ENCODE results near the gene MTHFD2L. TPM values are rescaled to one million over a fixed set of nuclear protein-coding genes. Genes with fewer than 3 reads are reported as not detected.

MTHFD2L gene
- total and polyA plus RNA-seq, 2 donors (not counting 3 experiments of a cell fraction or from before 2014, with no cell fraction given), result 6.9 to 15.2 TPM

GRCh38 chr4:74111990-74112389, 45.9 kb upstream of the MTHFD2L start:
- Histone ChIP-seq H3K79me2 (ENCODE audit: control insufficient read depth, insufficient read depth, low read length) (no peaks in the 10 kb centered on the region), H3K9me1 (replicated peaks; ENCODE audit: control insufficient read depth, extremely low read depth, insufficient read depth, low read length) (no peaks in the 10 kb centered on the region), H3K36me3 (ENCODE audit: control insufficient read depth in 2 of 2, extremely low read depth in 1 of 2, insufficient read depth in 2 of 2, low read length in 2 of 2) (no peaks in the 10 kb centered on the region), H2AFZ (ENCODE audit: low read depth, low read length) (peak overlapping the region; percentile 28), H3K9ac (replicated peaks; ENCODE audit: extremely low read depth, insufficient read depth, low read length) (no peak overlapping the region), H3K27ac (ENCODE audit: insufficient read depth, low read depth, low read length) (peak overlapping the region; percentile 92), H3K4me2 (ENCODE audit: insufficient read depth, low read length) (no peak overlapping the region), H4K20me1 (replicated peaks; ENCODE audit: control insufficient read depth, extremely low read depth, insufficient read depth, low read length) (no peaks in the 10 kb centered on the region), H3K4me3 (replicated peaks in 1 of 3; ENCODE audit: insufficient read depth in 1 of 3, low read depth in 1 of 3, low read length in 3 of 3) (no peak overlapping the region), H3K27me3 (ENCODE audit: control insufficient read depth in 2 of 2, insufficient read depth in 2 of 2, low read length in 2 of 2) (no peaks in the 10 kb centered on the region), H3K4me1 (ENCODE audit: control insufficient read depth, extremely low read depth, insufficient read depth, low read length) (peaks cover 55% of the 10 kb centered on the region), H3K9me3 (replicated peaks; ENCODE audit: control insufficient read depth, insufficient read depth, low read length) (no peaks in the 10 kb centered on the region)
- dilution Hi-C loops (cut with MboI; ENCODE audit: extremely low pct_ligation_motif_present, low sequenced_read_pairs) (no loop called here), intact Hi-C loops (cut with micrococcal nuclease) (no loop called here)
- BruUV-seq (replicated peaks), result no TSS peak
- FAIRE-seq (no peak), DNase-seq (ENCODE audit: low read depth, low spot score) (peak; percentile 64)
- ChIA-PET POLR2A (no interaction called here), CTCF (interaction anchor here (1.9 to 5.2 kb wide), 3 partner anchors 13 to 73 kb away, joined by 6 to 40 read pairs (median 16); partner anchors contain the start of genes CXCL2 and CXCL3)
- no peak for TF ChIP-seq GATA2 (IDR thresholded peaks at IDR 0.05; ENCODE audit: insufficient read depth, insufficient read length, low read depth, low read length)
- no peak for TF ChIP-seq POLR2A (IDR thresholded peaks at IDR 0.05; ENCODE audit: low read depth, low read length)
- TF ChIP-seq EZH2 (IDR thresholded peaks at IDR 0.05; ENCODE audit: borderline replicate concordance, low read depth, low read length, severe bottlenecking), result no peak

- H3K9ac ChIP-seq (replicated peaks; ENCODE audit: extremely low read depth, insufficient read depth, low read length), result no peak overlapping the region
- no peak overlapping the region for H2AFZ ChIP-seq (ENCODE audit: low read depth, low read length)
- DNase-seq (ENCODE audit: low read depth, low spot score) (peak; percentile 24), FAIRE-seq (no peak)
- TF ChIP-seq POLR2A (IDR thresholded peaks at IDR 0.05; ENCODE audit: low read depth, low read length) (no peak), JUN (IDR thresholded peaks at IDR 0.05; ENCODE audit: borderline replicate concordance, insufficient read depth, insufficient read length, low read depth) (no peak), EZH2 (IDR thresholded peaks at IDR 0.05; ENCODE audit: borderline replicate concordance, low read depth, low read length, severe bottlenecking) (no peak), MYC (IDR thresholded peaks at IDR 0.05; ENCODE audit: low read depth, low read length) (no peak), GATA2 (IDR thresholded peaks at IDR 0.05; ENCODE audit: insufficient read depth, insufficient read length, low read depth, low read length) (no peak), POLR2AphosphoS5 (IDR thresholded peaks at IDR 0.05; ENCODE audit: insufficient read depth, low read depth, low read length) (no peak), CTCF (IDR thresholded peaks at IDR 0.05; ENCODE audit: extremely low read depth in 1 of 2, insufficient read depth in 1 of 2, low read depth in 1 of 2, low read length in 2 of 2) (no peak), FOS (IDR thresholded peaks at IDR 0.05; ENCODE audit: borderline replicate concordance, insufficient read depth, low read length) (no peak), MAX (IDR thresholded peaks at IDR 0.05; ENCODE audit: insufficient read depth, insufficient read length) (no peak)
- no peaks in the 10 kb centered on the region for H3K9me3 ChIP-seq (replicated peaks; ENCODE audit: control insufficient read depth, insufficient read depth, low read length)
- H3K79me2 ChIP-seq (ENCODE audit: control insufficient read depth, insufficient read depth, low read length), result no peaks in the 10 kb centered on the region
- H3K36me3 ChIP-seq (ENCODE audit: control insufficient read depth in 2 of 2, extremely low read depth in 1 of 2, insufficient read depth in 2 of 2, low read length in 2 of 2), result no peaks in the 10 kb centered on the region
- peaks cover 59% of the 10 kb centered on the region for H3K4me1 ChIP-seq (ENCODE audit: control insufficient read depth, extremely low read depth, insufficient read depth, low read length)
- dilution Hi-C loops (cut with MboI; ENCODE audit: extremely low pct_ligation_motif_present, low sequenced_read_pairs), result no loop called here
- H3K27me3 ChIP-seq (ENCODE audit: control insufficient read depth in 2 of 2, insufficient read depth in 2 of 2, low read length in 2 of 2), result no peaks in the 10 kb centered on the region
- H3K4me2 ChIP-seq (ENCODE audit: insufficient read depth, low read length), result no peak overlapping the region
- ChIA-PET CTCF (interaction anchor here (1.9 to 5.2 kb wide), 3 partner anchors 13 to 74 kb away, joined by 6 to 40 read pairs (median 16); partner anchors contain the start of genes CXCL2 and CXCL3), POLR2A (no interaction called here)
- intact Hi-C loops (cut with micrococcal nuclease), result no loop called here
- H4K20me1 ChIP-seq (replicated peaks; ENCODE audit: control insufficient read depth, extremely low read depth, insufficient read depth, low read length), result no peaks in the 10 kb centered on the region
- no peak overlapping the region for H3K4me3 ChIP-seq (replicated peaks in 1 of 3; ENCODE audit: insufficient read depth in 1 of 3, low read depth in 1 of 3, low read length in 3 of 3)
- BruUV-seq (replicated peaks), result no TSS peak
- H3K9me1 ChIP-seq (replicated peaks; ENCODE audit: control insufficient read depth, extremely low read depth, insufficient read depth, low read length), result no peaks in the 10 kb centered on the region
- H3K27ac ChIP-seq (ENCODE audit: insufficient read depth, low read depth, low read length), result no peak overlapping the region
Measured at GRCh38 chr4:74112399-74113105, 45.4 kb upstream of the MTHFD2L start.
